OCI-LY3 (cell line): ENCODE measurements around the gene CHST1.

Source experiments
- EZH2phosphoT487 ChIP-seq: fragments of 200-600 bp; shearing (Covaris generic); IDR thresholded peaks from 2 replicates; pipeline ENCODE4 v1.6.1; 2018; ENCODE audit warnings: antibody characterized with exemption, mixed run types, low read depth
- TF ChIP-seq, protein P1 (sequence below): fragments of 200-600, 300-600 bp; sonication (generic); IDR thresholded peaks from 2 replicates; pipeline ENCODE4 v1.5.1; 2014; ENCODE audit warnings: antibody characterized with exemption, low read length, low read depth

DNA sequence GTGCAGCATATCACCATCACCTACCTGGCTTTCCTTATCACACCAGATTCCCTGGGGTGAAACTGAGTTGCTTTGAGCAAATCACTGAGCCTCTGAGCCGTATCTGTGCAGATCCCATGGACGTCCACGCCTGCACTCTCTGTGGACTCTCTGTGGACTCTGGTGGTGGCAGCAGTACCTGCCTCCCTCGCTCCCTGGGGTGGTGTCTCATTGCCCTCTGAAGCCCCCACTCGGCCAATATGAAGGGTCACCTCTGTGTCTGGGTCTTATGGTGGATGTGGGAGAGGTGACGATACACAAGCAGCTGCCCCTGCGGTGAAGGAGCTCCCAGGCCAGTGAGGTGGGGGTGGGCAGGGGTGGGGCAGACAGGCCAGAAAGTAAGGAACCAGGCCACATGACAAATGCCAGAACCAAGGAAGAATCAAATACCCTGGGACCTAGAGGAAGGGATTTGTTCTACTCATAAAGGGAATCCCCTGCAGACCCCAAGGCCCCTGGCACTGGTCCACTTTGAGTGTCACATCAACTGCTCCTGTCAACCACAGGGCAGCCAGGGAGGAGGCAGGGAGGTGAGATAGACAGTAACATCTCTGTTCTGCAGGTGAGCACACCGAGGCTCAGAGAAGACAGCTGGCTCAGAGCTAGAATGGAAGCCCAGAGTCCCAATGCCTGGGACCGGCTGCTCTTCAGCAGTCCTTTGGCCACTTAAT, 9.2 kb upstream of the CHST1 start:
- TF ChIP-seq, protein P1, sequence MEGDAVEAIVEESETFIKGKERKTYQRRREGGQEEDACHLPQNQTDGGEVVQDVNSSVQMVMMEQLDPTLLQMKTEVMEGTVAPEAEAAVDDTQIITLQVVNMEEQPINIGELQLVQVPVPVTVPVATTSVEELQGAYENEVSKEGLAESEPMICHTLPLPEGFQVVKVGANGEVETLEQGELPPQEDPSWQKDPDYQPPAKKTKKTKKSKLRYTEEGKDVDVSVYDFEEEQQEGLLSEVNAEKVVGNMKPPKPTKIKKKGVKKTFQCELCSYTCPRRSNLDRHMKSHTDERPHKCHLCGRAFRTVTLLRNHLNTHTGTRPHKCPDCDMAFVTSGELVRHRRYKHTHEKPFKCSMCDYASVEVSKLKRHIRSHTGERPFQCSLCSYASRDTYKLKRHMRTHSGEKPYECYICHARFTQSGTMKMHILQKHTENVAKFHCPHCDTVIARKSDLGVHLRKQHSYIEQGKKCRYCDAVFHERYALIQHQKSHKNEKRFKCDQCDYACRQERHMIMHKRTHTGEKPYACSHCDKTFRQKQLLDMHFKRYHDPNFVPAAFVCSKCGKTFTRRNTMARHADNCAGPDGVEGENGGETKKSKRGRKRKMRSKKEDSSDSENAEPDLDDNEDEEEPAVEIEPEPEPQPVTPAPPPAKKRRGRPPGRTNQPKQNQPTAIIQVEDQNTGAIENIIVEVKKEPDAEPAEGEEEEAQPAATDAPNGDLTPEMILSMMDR: no peak
- TF ChIP-seq EZH2phosphoT487: no peak
